Fibroblast of villous mesenchyme (primary cell): Measurements from ENCODE around the gene LRRC4. TPM values are rescaled to one million over a fixed set of nuclear protein-coding genes. Genes with fewer than 3 reads are reported as not detected.

ENCODE experiments used
- DNase-seq: peaks from one replicate; pipeline ENCODE4 v3.0.0-alpha.2; 2010; ENCODE audit warnings: low read depth
- H3K4me3 ChIP-seq: 2 replicates; pipeline ENCODE4 v1.5.1; 2011; ENCODE audit warnings: low read depth, mild to moderate bottlenecking, low read length
- total RNA-seq: library from RNA; depleted of rRNA; stranded (reverse); fragments of >200 nt; gene quantifications from 2 replicates; pipeline ENCODE4 v1.2.3, GENCODE V29; 2012
- TF ChIP-seq, protein P1 (sequence below): IDR thresholded peaks from 2 replicates; pipeline ENCODE4 v1.5.1; 2012; ENCODE audit warnings: low read depth, mild to moderate bottlenecking, low read length; ENCODE audit not compliant: insufficient read depth

Gene LRRC4
- total RNA-seq, 1 donor = under 0.01 TPM

DNA sequence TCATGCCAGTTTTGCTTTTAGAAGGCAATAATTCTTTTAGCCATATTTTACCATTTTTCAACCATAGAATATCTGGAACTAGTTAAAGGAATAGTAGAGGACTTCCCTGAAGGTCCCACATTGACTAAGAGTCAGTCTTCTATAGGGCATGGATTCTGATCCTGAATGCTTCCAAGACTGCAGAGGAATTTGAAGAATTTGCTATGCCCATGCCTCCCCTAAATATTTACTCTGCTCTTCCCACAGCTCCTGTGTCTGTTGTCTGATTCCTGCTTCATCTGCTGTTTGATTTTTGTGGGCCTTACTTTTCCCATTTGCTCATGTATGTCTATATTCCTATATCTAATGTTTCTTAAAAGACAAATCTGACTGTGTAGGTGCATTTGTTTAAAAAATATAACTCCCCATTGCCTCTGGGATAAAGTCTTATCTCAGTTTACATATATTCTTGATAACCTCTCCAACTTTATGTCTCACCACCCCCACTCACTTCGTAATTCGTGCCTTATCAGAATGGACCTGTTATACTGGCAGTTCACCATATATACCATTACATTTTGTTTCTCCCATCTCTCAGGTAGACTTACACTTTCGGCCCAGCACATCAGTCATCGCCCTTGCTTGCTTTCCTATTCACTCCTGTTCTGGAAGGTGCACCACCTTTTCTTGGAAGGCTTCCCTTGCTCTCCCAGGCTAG lies 33.9 kb downstream of the LRRC4 start:
- TF ChIP-seq, protein P1, sequence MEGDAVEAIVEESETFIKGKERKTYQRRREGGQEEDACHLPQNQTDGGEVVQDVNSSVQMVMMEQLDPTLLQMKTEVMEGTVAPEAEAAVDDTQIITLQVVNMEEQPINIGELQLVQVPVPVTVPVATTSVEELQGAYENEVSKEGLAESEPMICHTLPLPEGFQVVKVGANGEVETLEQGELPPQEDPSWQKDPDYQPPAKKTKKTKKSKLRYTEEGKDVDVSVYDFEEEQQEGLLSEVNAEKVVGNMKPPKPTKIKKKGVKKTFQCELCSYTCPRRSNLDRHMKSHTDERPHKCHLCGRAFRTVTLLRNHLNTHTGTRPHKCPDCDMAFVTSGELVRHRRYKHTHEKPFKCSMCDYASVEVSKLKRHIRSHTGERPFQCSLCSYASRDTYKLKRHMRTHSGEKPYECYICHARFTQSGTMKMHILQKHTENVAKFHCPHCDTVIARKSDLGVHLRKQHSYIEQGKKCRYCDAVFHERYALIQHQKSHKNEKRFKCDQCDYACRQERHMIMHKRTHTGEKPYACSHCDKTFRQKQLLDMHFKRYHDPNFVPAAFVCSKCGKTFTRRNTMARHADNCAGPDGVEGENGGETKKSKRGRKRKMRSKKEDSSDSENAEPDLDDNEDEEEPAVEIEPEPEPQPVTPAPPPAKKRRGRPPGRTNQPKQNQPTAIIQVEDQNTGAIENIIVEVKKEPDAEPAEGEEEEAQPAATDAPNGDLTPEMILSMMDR = no peak
- H3K4me3 ChIP-seq = no peak overlapping the region
- no peak for DNase-seq

DNA sequence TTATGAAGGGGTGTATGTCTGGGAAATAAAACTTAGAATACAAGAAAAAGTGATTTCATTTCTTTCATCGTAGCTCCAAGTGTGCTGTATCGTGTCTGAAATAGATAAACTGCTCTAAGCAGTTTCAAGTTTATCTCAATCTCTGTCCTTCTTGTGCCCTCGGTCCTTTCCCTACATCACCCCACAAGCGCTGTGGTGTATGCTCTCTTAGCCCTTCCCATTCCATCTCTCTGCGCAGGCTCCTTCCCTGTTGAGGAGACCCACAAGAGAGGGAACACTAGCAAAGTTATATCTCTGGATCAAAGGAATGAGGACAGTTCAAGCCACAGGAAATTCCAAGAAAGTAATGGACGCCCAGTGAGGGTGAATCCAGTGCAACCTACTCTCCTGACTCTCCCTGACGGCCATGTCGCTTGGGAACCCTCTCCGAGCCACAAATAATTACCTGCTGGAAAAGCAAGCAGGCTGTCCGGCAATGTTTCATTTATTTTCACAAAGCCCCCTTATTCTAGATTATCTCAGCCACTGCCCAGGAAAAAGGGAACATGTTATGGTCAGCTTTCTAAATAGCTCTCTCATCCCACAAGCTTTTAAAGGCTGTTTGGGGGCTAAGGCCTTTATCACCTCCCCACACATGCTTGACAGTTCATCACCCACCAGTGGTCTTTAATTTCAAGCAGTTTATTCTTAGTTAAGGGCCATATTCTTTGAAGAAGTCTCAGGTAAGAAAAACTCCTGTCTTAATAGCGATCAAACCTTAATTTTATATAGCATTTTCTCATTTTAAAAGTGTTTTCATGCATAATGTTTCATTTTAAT lies 34.8 kb downstream of the LRRC4 start:
- TF ChIP-seq, protein P1 = no peak
- no peak for DNase-seq
- no peak overlapping the region for H3K4me3 ChIP-seq

DNA sequence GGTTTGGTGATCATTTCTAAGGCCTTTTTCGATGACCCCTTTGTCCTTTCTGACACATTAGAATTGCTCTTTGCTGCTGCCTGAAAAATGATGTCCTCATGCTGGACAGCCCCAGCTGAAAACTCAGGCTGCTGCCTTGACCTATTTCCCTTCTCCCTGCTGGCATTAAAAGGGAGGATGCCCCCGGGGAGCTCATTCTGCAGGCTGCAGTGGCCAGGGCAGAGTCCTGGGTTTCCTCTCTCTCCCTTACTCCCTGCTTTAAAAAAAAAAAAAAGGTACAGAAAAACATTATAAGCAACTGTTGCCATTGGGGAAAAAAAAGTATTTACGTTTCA lies 35.4 kb downstream of the LRRC4 start:
- DNase-seq = no peak
- TF ChIP-seq, protein P1 = no peak
- H3K4me3 ChIP-seq = no peak overlapping the region

DNA sequence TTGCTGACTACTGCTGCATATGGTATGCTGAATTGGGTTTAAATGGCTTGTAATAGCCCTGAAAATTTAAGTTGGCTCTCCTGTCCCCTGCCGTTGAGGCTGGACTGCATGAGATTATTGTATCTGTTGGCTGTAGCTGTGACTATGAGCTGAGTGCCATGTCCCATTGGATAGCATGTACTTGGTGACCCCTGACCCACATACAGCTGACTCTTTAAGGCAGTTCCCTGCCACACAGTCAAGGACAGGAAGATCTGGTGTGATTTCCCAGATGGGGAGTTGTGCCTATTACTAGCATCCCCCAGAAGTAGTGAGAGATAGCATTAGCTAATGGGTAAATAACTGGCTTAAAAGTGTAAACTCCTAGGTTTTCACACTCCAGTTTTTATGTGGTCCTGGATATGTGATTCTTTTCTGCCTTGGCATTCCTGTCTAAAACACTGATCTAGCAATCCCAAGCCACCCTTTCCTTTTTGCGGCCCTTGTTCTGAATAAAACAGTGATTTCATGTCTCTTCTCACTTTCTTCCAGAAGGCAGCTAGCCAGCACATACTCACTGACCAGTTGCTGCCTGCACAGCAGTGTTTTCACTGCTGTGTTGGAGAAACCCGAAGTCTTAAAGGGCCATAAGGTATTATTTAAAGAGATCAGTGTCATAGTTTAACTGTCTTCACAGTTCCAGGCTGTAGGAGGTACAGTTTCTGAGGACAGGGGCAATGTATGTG lies 35.9 kb downstream of the LRRC4 start:
- TF ChIP-seq, protein P1 = no peak
- H3K4me3 ChIP-seq = no peak overlapping the region
- peak; percentile 55 for DNase-seq

DNA sequence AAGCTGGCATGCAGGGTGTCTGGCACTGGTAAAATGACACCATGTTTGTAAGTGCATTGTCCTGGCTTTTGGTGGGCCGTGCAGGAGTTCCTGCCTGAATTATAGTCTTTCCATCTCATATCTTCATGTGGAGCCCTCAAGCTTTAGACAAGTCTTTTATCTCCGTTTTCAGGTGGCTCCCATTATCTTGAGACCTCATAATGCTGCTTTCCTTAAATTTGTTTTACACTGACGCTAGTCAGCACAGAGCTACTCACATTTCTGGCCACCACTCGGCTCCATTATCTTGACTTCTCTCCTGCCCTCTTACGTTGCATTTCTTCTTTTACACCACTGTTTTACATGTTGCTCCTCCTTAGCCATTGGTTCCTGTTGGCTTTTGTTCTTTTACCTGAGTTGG lies 37.2 kb downstream of the LRRC4 start:
- DNase-seq = no peak
- no peak overlapping the region for H3K4me3 ChIP-seq
- TF ChIP-seq, protein P1 = no peak

DNA sequence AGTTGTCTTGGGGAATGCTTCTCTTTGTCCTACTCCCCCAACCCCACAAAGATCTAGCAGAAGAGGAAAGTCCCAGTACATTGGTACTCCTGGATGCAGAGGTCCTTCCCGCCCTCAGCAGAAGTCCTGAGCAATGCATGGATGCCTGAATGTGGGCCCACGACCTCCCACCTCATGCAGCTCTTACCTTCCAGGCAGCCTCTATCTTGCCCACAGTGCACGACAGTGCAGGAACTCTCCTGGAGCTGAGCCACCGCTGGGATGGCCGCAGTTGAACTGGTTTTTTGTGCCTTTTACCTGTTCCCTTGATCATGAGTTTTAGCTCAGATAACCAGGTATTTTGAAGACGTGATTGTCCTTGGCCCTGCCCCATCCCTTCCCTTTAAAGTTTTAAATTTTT lies 37.9 kb downstream of the LRRC4 start:
- TF ChIP-seq, protein P1 = no peak
- no peak overlapping the region for H3K4me3 ChIP-seq
- no peak for DNase-seq
